ENCODE results near the gene HERPUD2.
A peak's percentile ranks its signal among the peaks of the same experiment; 100 is the strongest.

HERPUD2 gene

GRCh38 chr7:35697414-35698175 lies 2.7 kb upstream of the HERPUD2 start:
- Histone ChIP-seq H3K4me1 (ENCODE audit: low read length) (peaks cover 31% of the 10 kb centered on the region), H3K4me3 (ENCODE audit: low read length) (no peak overlapping the region), H3K9me3 (ENCODE audit: insufficient read depth, low read length) (no peaks in the 10 kb centered on the region), H3K36me3 (replicated peaks; ENCODE audit: low read depth, low read length) (peaks cover 5% of the 10 kb centered on the region), H3K79me2 (ENCODE audit: low read length) (peaks cover 19% of the 10 kb centered on the region), H2AFZ (ENCODE audit: low read depth, low read length) (no peak overlapping the region), H3K27ac (ENCODE audit: low read length) (no peak overlapping the region), H3K4me2 (ENCODE audit: low read length) (no peak overlapping the region), H3K9ac (ENCODE audit: low read length) (no peak overlapping the region), H4K20me1 (ENCODE audit: insufficient read depth, low read length) (no peaks in the 10 kb centered on the region), H3K27me3 (ENCODE audit: low read depth, low read length) (no peaks in the 10 kb centered on the region)
- TF ChIP-seq EZH2phosphoT487 (IDR thresholded peaks at IDR 0.05; ENCODE audit: low read depth) = no peak
- TF ChIP-seq CTCF (IDR thresholded peaks at IDR 0.05; ENCODE audit: low read depth, low read length) = no peak

GRCh38 chr7:35695987-35696386 lies 1.1 kb upstream of the HERPUD2 start:
- peaks cover 5% of the 10 kb centered on the region for H3K36me3 ChIP-seq (replicated peaks; ENCODE audit: low read depth, low read length)
- no peak overlapping the region for H3K27ac ChIP-seq (ENCODE audit: low read length)
- peak overlapping the region; percentile 88 for H3K4me2 ChIP-seq (ENCODE audit: low read length)
- no peak for TF ChIP-seq EZH2phosphoT487 (IDR thresholded peaks at IDR 0.05; ENCODE audit: low read depth)
- peak overlapping the region; percentile 85 for H3K4me3 ChIP-seq (ENCODE audit: low read length)
- H3K9me3 ChIP-seq (ENCODE audit: insufficient read depth, low read length) = no peaks in the 10 kb centered on the region
- H4K20me1 ChIP-seq (ENCODE audit: insufficient read depth, low read length) = peaks cover 1% of the 10 kb centered on the region; the same call in 1 of the 2 replicates
- H3K79me2 ChIP-seq (ENCODE audit: low read length) = peaks cover 24% of the 10 kb centered on the region
- H3K4me1 ChIP-seq (ENCODE audit: low read length) = peaks cover 35% of the 10 kb centered on the region
- no peak overlapping the region for H2AFZ ChIP-seq (ENCODE audit: low read depth, low read length)
- H3K27me3 ChIP-seq (ENCODE audit: low read depth, low read length) = no peaks in the 10 kb centered on the region
- H3K9ac ChIP-seq (ENCODE audit: low read length) = peak overlapping the region; percentile 82; the same call in 1 of the 2 replicates

GRCh38 chr7:35695473-35695850 lies 527 bp upstream of the HERPUD2 start:
- Histone ChIP-seq H3K27ac (ENCODE audit: low read length) (peak overlapping the region; percentile 37), H3K9me3 (ENCODE audit: insufficient read depth, low read length) (no peaks in the 10 kb centered on the region), H3K36me3 (replicated peaks; ENCODE audit: low read depth, low read length) (peaks cover 5% of the 10 kb centered on the region), H4K20me1 (ENCODE audit: insufficient read depth, low read length) (peaks cover 3% of the 10 kb centered on the region; the same call in 1 of the 2 replicates), H3K4me3 (ENCODE audit: low read length) (peak overlapping the region; percentile 85), H3K4me1 (ENCODE audit: low read length) (peaks cover 33% of the 10 kb centered on the region), H3K79me2 (ENCODE audit: low read length) (peaks cover 28% of the 10 kb centered on the region), H2AFZ (ENCODE audit: low read depth, low read length) (peak overlapping the region; percentile 48), H3K4me2 (ENCODE audit: low read length) (peak overlapping the region; percentile 88), H3K27me3 (ENCODE audit: low read depth, low read length) (no peaks in the 10 kb centered on the region), H3K9ac (ENCODE audit: low read length) (peak overlapping the region; percentile 82)
- no peak for TF ChIP-seq EZH2phosphoT487 (IDR thresholded peaks at IDR 0.05; ENCODE audit: low read depth)
- no peak for TF ChIP-seq CTCF (IDR thresholded peaks at IDR 0.05; ENCODE audit: low read depth, low read length)

GRCh38 chr7:35694161-35694783 lies 663 bp downstream of the HERPUD2 start:
- peak overlapping the region; percentile 98 for H3K4me2 ChIP-seq (ENCODE audit: low read length)
- peak overlapping the region; percentile 51 for H3K27ac ChIP-seq (ENCODE audit: low read length)
- H4K20me1 ChIP-seq (ENCODE audit: insufficient read depth, low read length) = peaks cover 3% of the 10 kb centered on the region; the same call in 1 of the 2 replicates
- no peaks in the 10 kb centered on the region for H3K9me3 ChIP-seq (ENCODE audit: insufficient read depth, low read length)
- peak overlapping the region; percentile 85 for H3K4me3 ChIP-seq (ENCODE audit: low read length)
- H3K4me1 ChIP-seq (ENCODE audit: low read length) = peaks cover 32% of the 10 kb centered on the region
- H2AFZ ChIP-seq (ENCODE audit: low read depth, low read length) = peak overlapping the region; percentile 53
- peak overlapping the region; percentile 82 for H3K9ac ChIP-seq (ENCODE audit: low read length)
- H3K36me3 ChIP-seq (replicated peaks; ENCODE audit: low read depth, low read length) = peaks cover 5% of the 10 kb centered on the region
- TF ChIP-seq CTCF (IDR thresholded peaks at IDR 0.05; ENCODE audit: low read depth, low read length) = no peak
- no peak for TF ChIP-seq EZH2phosphoT487 (IDR thresholded peaks at IDR 0.05; ENCODE audit: low read depth)
- H3K27me3 ChIP-seq (ENCODE audit: low read depth, low read length) = no peaks in the 10 kb centered on the region
- H3K79me2 ChIP-seq (ENCODE audit: low read length) = peaks cover 31% of the 10 kb centered on the region

All from OCI-LY3 (cell line).